Vagina (tissue), 2 donors: Measurements from ENCODE around the gene CARS2. TPM values are rescaled to one million over a fixed set of nuclear protein-coding genes. Genes with fewer than 3 reads are reported as not detected.
A peak's percentile ranks its signal among the peaks of the same experiment; 100 is the strongest.

Experiments
- DNase-seq, 2 donors: peaks; one replicate each; pipeline ENCODE4 v3.0.0-alpha.2; 2017; ENCODE audit errors: extremely low spot score in 2 of 2
- H3K27ac ChIP-seq: fragments of 200-600 bp; sonication (generic); one replicate; pipeline ENCODE4 v1.5.1; 2019
- H3K27me3 ChIP-seq: fragments of 200-600 bp; sonication (generic); one replicate; pipeline ENCODE4 v1.5.1; 2019
- H3K36me3 ChIP-seq, 2 donors: fragments of 200-600 bp; sonication (generic); one replicate each; pipeline ENCODE4 v1.5.1; 2017 to 2019
- H3K4me1 ChIP-seq: fragments of 200-600 bp; sonication (generic); one replicate; pipeline ENCODE4 v1.5.1; 2019
- H3K4me3 ChIP-seq, 2 donors: fragments of 200-600 bp; sonication (generic); 1 replicate in 1 of 2; 2 replicates in 1 of 2; pipeline ENCODE4 v1.5.1; 2016 to 2019
- H3K9me3 ChIP-seq: fragments of 200-600 bp; sonication (generic); one replicate; pipeline ENCODE4 v1.5.1; 2019
- CTCF ChIP-seq, 3 experiments: fragments of 450-650 bp in 2 of 3; fragments of 200-600 bp in 1 of 3; sonication (generic) in 1 of 3; IDR thresholded peaks; one replicate each; pipeline ENCODE4 v1.5.1; 2017 to 2019; ENCODE audit warnings: antibody characterized with exemption in 3 of 3, mild to moderate bottlenecking in 2 of 3, moderate library complexity in 2 of 3
- POLR2A ChIP-seq, 2 donors: fragments of 450-650 bp; IDR thresholded peaks; one replicate each; pipeline ENCODE4 v1.6.1; 2017; ENCODE audit warnings: antibody characterized with exemption in 2 of 2, mild to moderate bottlenecking in 2 of 2, moderate library complexity in 2 of 2
- POLR2AphosphoS5 ChIP-seq, 2 donors: sonication (generic); formaldehyde crosslinking; IDR thresholded peaks; one replicate each; pipeline ENCODE4 v1.9.0; 2017; ENCODE audit warnings: antibody characterized with exemption in 2 of 2, mild to moderate bottlenecking in 2 of 2, low read depth in 1 of 2; ENCODE audit not compliant: insufficient read depth in 1 of 2
- intact Hi-C: fragments of 100-400 bp; cut with DNase I; formaldehyde crosslinking; loops from one replicate; pipeline ENCODE4 v1.15.1; 2023
- total RNA-seq: library from RNA; depleted of rRNA; stranded (reverse); fragments of >200 nt; gene quantifications from one replicate; pipeline ENCODE4 v1.2.3, GENCODE V29; 2016

The CARS2 gene
- total RNA-seq, 1 donor from 2014 or later = 65.1 TPM

GRCh38 chr13:110713981-110714796 lies 8.3 kb upstream of the CARS2 start:
- intact Hi-C loops = no loop called here
- peaks cover 0 to 1% of the 10 kb centered on the region in 2 donors for H3K36me3 ChIP-seq
- H3K27ac ChIP-seq = peak overlapping the region; percentile 100
- peak overlapping the region; percentile 62 to 93 for H3K4me3 ChIP-seq
- H3K27me3 ChIP-seq = no peaks in the 10 kb centered on the region
- peaks cover 35% of the 10 kb centered on the region for H3K4me1 ChIP-seq
- no peaks in the 10 kb centered on the region for H3K9me3 ChIP-seq
- TF ChIP-seq POLR2A (IDR thresholded peaks at IDR 0.05) (no peak), CTCF (IDR thresholded peaks at IDR 0.05) (no peak), POLR2AphosphoS5 (IDR thresholded peaks at IDR 0.05; ENCODE audit: insufficient read depth in 1 of 2, low read depth in 1 of 2) (no peak)
- no peak for DNase-seq

GRCh38 chr13:110713642-110713952 lies 7.7 kb upstream of the CARS2 start, which contains the start of gene ING1:
ING1 (plus strand) TSS chr13:110713700; CDS start chr13:110714150, 450 bp downstream.
- peak within 1 kb of the TSS; percentile 62 to 93 for H3K4me3 ChIP-seq
- H3K4me1 ChIP-seq = peaks cover 35% of the 10 kb centered on the region
- no peaks in the 10 kb centered on the region for H3K36me3 ChIP-seq
- no peaks in the 10 kb centered on the region for H3K9me3 ChIP-seq
- intact Hi-C loops = no loop called here
- no peaks in the 10 kb centered on the region for H3K27me3 ChIP-seq
- no peak for DNase-seq
- peak within 1 kb of the TSS; percentile 100 for H3K27ac ChIP-seq
- peak in 1 of 2 donors; percentile 63 for TF ChIP-seq POLR2A (IDR thresholded peaks at IDR 0.05)
- TF ChIP-seq CTCF (IDR thresholded peaks at IDR 0.05) = no peak

- peak in 1 of 2 donors; percentile 98 for TF ChIP-seq POLR2A (IDR thresholded peaks at IDR 0.05)
- peak in 1 of 3 experiments; percentile 22 for TF ChIP-seq CTCF (IDR thresholded peaks at IDR 0.05)
- peak; percentile 95 to 99 for TF ChIP-seq POLR2AphosphoS5 (IDR thresholded peaks at IDR 0.05; ENCODE audit: insufficient read depth in 1 of 2, low read depth in 1 of 2)
- Histone ChIP-seq H3K36me3 (no peaks in the 10 kb centered on the region), H3K27ac (peak overlapping the region; percentile 100), H3K4me3 (peak overlapping the region; percentile 62 to 93), H3K27me3 (no peaks in the 10 kb centered on the region), H3K4me1 (peaks cover 31% of the 10 kb centered on the region), H3K9me3 (no peaks in the 10 kb centered on the region)
- intact Hi-C loops = no loop called here
- DNase-seq = peak; percentile 100
Observed at GRCh38 chr13:110712849-110713641, 7.1 kb upstream of the CARS2 start.

- no peaks in the 10 kb centered on the region for H3K36me3 ChIP-seq
- no peaks in the 10 kb centered on the region for H3K9me3 ChIP-seq
- DNase-seq = peak in 1 of 2 donors; percentile 94
- peak overlapping the region; percentile 100 for H3K27ac ChIP-seq
- intact Hi-C loops = no loop called here
- TF ChIP-seq POLR2AphosphoS5 (IDR thresholded peaks at IDR 0.05; ENCODE audit: insufficient read depth in 1 of 2, low read depth in 1 of 2) = peak in 1 of 2 donors; percentile 60
- no peak for TF ChIP-seq CTCF (IDR thresholded peaks at IDR 0.05)
- peak in 1 of 2 donors; percentile 95 for TF ChIP-seq POLR2A (IDR thresholded peaks at IDR 0.05)
- no peaks in the 10 kb centered on the region for H3K27me3 ChIP-seq
- peaks cover 23% of the 10 kb centered on the region for H3K4me1 ChIP-seq
- peak overlapping the region; percentile 62 to 93 for H3K4me3 ChIP-seq
Observed at GRCh38 chr13:110712081-110712848, 6.3 kb upstream of the CARS2 start.
